Neuronal stem cell (in vitro differentiated cells): Measurements from ENCODE around the gene GPR3.
A peak's percentile ranks its signal among the peaks of the same experiment; 100 is the strongest.

Source experiments
- DNase-seq: peaks from one replicate; pipeline ENCODE4 v3.0.0-alpha.2; 2013; ENCODE audit warnings: low spot score
- H2AFZ ChIP-seq: one replicate; pipeline ENCODE4 v1.6.1; 2013; ENCODE audit warnings: mild to moderate bottlenecking, low read length, inconsistent platforms
- H2AK5ac ChIP-seq: 2 replicates; pipeline ENCODE4 v1.6.1; 2013; ENCODE audit warnings: low read depth, mild to moderate bottlenecking, inconsistent platforms, low read length, moderate library complexity, mixed read lengths
- H2BK120ac ChIP-seq: 2 replicates; pipeline ENCODE4 v1.6.1; 2013; ENCODE audit warnings: low read depth, mild to moderate bottlenecking, inconsistent platforms, low read length, moderate library complexity, mixed read lengths
- H2BK12ac ChIP-seq: one replicate; pipeline ENCODE4 v1.6.1; 2013; ENCODE audit warnings: low read length, inconsistent platforms
- H2BK15ac ChIP-seq: 2 replicates; pipeline ENCODE4 v1.6.1; 2013; ENCODE audit warnings: mild to moderate bottlenecking, low read length, inconsistent platforms, mixed read lengths
- H2BK5ac ChIP-seq: one replicate; pipeline ENCODE4 v1.6.1; 2013; ENCODE audit warnings: inconsistent platforms, mild to moderate bottlenecking, low read length, moderate library complexity
- H3K14ac ChIP-seq: one replicate; pipeline ENCODE4 v1.6.1; 2013; ENCODE audit warnings: low read length, inconsistent platforms
- H3K18ac ChIP-seq: 2 replicates; pipeline ENCODE4 v1.6.1; 2013; ENCODE audit warnings: low read length, inconsistent platforms
- H3K23ac ChIP-seq: 2 replicates; pipeline ENCODE4 v1.6.1; 2013; ENCODE audit warnings: low read depth, mild to moderate bottlenecking, mixed read lengths, low read length, inconsistent platforms; ENCODE audit not compliant: poor library complexity
- H3K27ac ChIP-seq: replicated peaks from 3 replicates; pipeline ENCODE4 v1.5.1; 2013; ENCODE audit warnings: low read length, inconsistent platforms
- H3K27me3 ChIP-seq, 3 experiments: 2 replicates each; pipeline ENCODE4 v1.6.1; 2013; ENCODE audit warnings: low read length in 3 of 3, mild to moderate bottlenecking in 2 of 3, inconsistent platforms in 1 of 3, low read depth in 1 of 3, mixed read lengths in 1 of 3, moderate library complexity in 1 of 3; ENCODE audit not compliant: control insufficient read depth in 3 of 3, insufficient read depth in 3 of 3
- H3K36me3 ChIP-seq, 2 donors: replicated peaks in 1 of 2; 2 replicates each; pipeline ENCODE4 v1.6.1; 2013; ENCODE audit warnings: low read length in 2 of 2; ENCODE audit not compliant: control insufficient read depth in 2 of 2, insufficient read depth in 2 of 2
- H3K4ac ChIP-seq: 2 replicates; pipeline ENCODE4 v1.6.1; 2013; ENCODE audit warnings: inconsistent platforms, mild to moderate bottlenecking, low read length, moderate library complexity
- H3K4me1 ChIP-seq, 2 donors: 1 replicate in 1 of 2; 2 replicates in 1 of 2; pipeline ENCODE4 v1.6.1; 2013; ENCODE audit warnings: low read length in 2 of 2, low read depth in 1 of 2; ENCODE audit not compliant: control insufficient read depth in 2 of 2, insufficient read depth in 1 of 2
- H3K4me2 ChIP-seq: one replicate; pipeline ENCODE4 v1.6.1; 2013; ENCODE audit warnings: mild to moderate bottlenecking, low read length, inconsistent platforms; ENCODE audit not compliant: insufficient read depth, poor library complexity, severe bottlenecking
- H3K4me3 ChIP-seq, 2 donors: 2 replicates each; pipeline ENCODE4 v1.5.1; 2013; ENCODE audit warnings: low read length in 2 of 2, mild to moderate bottlenecking in 2 of 2, inconsistent platforms in 1 of 2, moderate library complexity in 1 of 2
- H3K79me1 ChIP-seq: one replicate; pipeline ENCODE4 v1.6.1; 2013; ENCODE audit warnings: low read depth, mild to moderate bottlenecking, inconsistent platforms, low read length, moderate library complexity
- H3K9ac ChIP-seq: one replicate; pipeline ENCODE4 v1.6.1; 2013; ENCODE audit warnings: mild to moderate bottlenecking, low read depth, low read length, inconsistent platforms; ENCODE audit not compliant: poor library complexity
- H3K9me3 ChIP-seq, 2 donors: replicated peaks in 1 of 2; 2 replicates each; pipeline versions ENCODE3 to v1.6.1; 2013; ENCODE audit warnings: low read length in 2 of 2, mild to moderate bottlenecking in 2 of 2, inconsistent platforms in 1 of 2, low read depth in 1 of 2, mixed read lengths in 1 of 2, moderate library complexity in 1 of 2; ENCODE audit not compliant: control insufficient read depth in 2 of 2, insufficient read depth in 1 of 2
- H4K8ac ChIP-seq: one replicate; pipeline ENCODE4 v1.6.1; 2013; ENCODE audit warnings: low read depth, mild to moderate bottlenecking, inconsistent platforms, low read length, moderate library complexity
- H4K91ac ChIP-seq: one replicate; pipeline ENCODE4 v1.6.1; 2013; ENCODE audit warnings: low read length, low read depth, mild to moderate bottlenecking, inconsistent platforms; ENCODE audit not compliant: poor library complexity
- WGBS, 2 donors: extraction: QIAGEN DNeasy Blood & Tissue Kit; methylation state at CpG; one replicate each; pipeline ENCODE4 v1.1.7; 2013; ENCODE audit warnings: missing lambda C conversion rate in 2 of 2, mixed read lengths in 1 of 2; ENCODE audit not compliant: insufficient read length in 2 of 2, insufficient replicate concordance in 1 of 2; ENCODE audit errors: extremely low coverage in 2 of 2; 5-methylcytosine and 5-hydroxymethylcytosine counted together

The GPR3 gene

DNA sequence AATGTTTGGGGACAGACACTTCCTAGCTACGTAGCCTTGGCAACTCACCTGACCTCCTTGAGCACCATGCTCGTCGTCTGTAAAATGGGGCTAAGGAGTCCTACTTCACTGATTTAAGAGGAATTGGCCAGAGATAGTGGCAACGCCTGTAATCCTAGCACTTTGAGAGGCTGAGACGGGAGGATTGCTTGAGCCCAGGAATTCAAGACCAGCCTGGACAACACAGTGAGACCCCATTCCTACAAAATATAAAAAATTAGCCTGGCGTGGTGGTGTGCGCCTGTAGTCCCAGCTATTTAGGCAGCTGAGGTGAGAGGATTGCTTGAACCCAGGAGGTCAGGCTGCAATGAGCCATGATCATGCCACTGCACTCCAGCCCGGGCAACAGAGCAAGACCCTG lies 46.1 kb upstream of the GPR3 start:
- no peak overlapping the region for H2BK5ac ChIP-seq
- peaks cover 0 to 14% (median 5%) of the 10 kb centered on the region in 3 experiments for H3K27me3 ChIP-seq
- no peak overlapping the region for H3K4me3 ChIP-seq
- no peak overlapping the region for H2BK120ac ChIP-seq
- no peak overlapping the region for H3K4ac ChIP-seq
- no peak overlapping the region for H2BK15ac ChIP-seq
- H2AFZ ChIP-seq = no peak overlapping the region
- WGBS, 2 donors = no CpG with 5 or more reads among the region's 8 CpGs
- no peak overlapping the region for H3K9ac ChIP-seq
- no peak for DNase-seq
- H3K79me1 ChIP-seq = peaks cover 1% of the 10 kb centered on the region
- H2AK5ac ChIP-seq = no peak overlapping the region
- H3K4me1 ChIP-seq = peaks cover 33 to 35% of the 10 kb centered on the region in 2 donors
- no peak overlapping the region for H3K4me2 ChIP-seq
- H2BK12ac ChIP-seq = no peak overlapping the region
- H3K23ac ChIP-seq = no peak overlapping the region
- H4K91ac ChIP-seq = no peak overlapping the region
- H3K9me3 ChIP-seq = peaks cover 0 to 4% of the 10 kb centered on the region in 2 donors
- no peak overlapping the region for H3K27ac ChIP-seq
- no peak overlapping the region for H3K18ac ChIP-seq
- no peak overlapping the region for H3K14ac ChIP-seq
- H3K36me3 ChIP-seq = peaks cover 0 to 3% of the 10 kb centered on the region in 2 donors
- H4K8ac ChIP-seq = no peak overlapping the region

DNA sequence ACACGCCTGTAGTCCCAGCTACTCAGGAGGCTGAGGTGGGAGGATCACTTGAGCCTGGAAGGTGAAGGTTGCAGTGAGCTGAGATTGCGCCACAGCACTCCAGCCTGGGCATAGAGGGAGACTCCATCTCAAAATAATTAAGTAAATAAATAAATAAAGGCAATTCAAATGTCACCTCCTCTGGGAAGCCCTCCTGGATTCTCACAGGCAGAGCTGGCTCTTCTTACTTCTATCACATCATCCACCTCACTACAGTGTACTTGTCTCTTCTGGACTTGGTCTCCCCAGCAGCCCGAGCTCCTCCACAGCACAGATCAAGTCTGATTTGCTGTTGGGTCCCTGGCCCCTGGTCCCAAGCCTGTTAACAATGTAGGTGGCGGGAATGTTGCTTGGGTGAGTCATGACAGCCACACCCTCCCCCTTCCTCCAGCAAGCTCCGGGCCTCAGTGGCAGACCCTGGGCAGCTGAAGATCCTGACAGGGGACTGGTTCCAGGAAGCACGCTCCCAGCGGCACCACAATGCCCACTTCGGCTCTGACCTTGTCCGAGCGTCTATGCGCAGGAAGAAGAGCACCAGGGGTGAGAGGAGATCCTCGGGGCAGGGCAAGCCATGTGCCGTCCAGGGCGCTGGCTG lies 45.3 kb upstream of the GPR3 start:
- Histone ChIP-seq H2AFZ (no peak overlapping the region), H3K4me1 (peaks cover 28 to 32% of the 10 kb centered on the region in 2 donors), H3K4ac (no peak overlapping the region), H3K23ac (peak overlapping the region; percentile 94), H3K27me3 (peaks cover 0 to 14% (median 5%) of the 10 kb centered on the region in 3 experiments), H4K8ac (no peak overlapping the region), H3K27ac (no peak overlapping the region), H3K36me3 (peaks cover 0 to 3% of the 10 kb centered on the region in 2 donors), H3K14ac (no peak overlapping the region), H4K91ac (no peak overlapping the region), H2AK5ac (peak overlapping the region; percentile 88), H3K4me3 (no peak overlapping the region), H3K18ac (no peak overlapping the region), H2BK12ac (no peak overlapping the region), H3K9me3 (peaks cover 0 to 4% of the 10 kb centered on the region in 2 donors), H2BK120ac (no peak overlapping the region), H3K4me2 (no peak overlapping the region), H2BK5ac (no peak overlapping the region), H3K79me1 (peaks cover 1% of the 10 kb centered on the region), H3K9ac (no peak overlapping the region), H2BK15ac (peak overlapping the region; percentile 68)
- no CpG with 5 or more reads among the region's 14 CpGs for WGBS, 2 donors
- DNase-seq = no peak

DNA sequence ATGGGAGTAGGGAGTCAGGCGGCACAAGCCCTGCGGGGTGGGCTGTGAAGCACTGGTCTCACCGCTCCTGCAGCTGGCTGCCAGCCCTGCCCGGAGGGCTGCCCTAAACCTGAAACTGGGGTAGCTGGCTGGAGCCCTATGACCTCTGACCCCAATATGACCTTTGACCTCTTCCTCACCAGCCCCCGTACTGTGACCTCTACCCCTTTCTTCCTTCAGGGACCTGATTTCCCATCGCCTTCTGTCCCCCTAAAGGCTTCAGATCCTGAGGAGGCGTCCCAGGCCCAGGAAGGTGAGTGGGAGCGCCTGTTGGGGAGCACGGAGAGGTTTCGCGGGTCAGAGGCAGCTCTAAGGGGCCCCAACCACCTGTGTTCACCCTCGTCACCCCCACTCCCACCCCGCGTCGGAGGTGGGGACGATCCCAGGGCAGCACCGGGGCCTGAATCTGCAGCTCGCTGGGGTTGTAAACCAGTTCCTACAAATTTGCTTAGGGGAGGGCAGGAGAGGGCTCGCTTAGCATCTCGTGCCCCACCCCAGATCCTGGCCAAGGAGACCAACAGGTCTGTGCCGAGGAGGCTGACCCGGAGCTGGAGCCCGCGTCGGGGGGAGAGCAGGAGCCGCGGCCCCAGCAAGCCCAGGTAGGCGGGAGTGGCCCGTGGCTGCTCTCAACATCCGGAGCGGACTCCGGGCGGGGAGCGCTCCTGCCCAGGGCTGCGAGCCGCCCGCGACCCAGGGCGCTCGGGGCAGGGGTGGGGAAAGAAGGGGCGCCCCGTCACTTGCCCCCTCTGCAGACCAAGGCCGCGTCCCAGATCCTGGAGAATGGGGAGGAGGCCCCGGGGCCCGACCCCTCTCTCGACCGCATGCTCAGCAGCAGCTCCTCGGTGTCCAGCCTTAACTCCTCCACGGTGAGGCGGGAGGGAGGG lies 43.3 kb upstream of the GPR3 start:
- Histone ChIP-seq H3K4me2 (peak overlapping the region; percentile 75), H3K36me3 (peaks cover 3 to 5% of the 10 kb centered on the region in 2 donors), H2BK120ac (peak overlapping the region; percentile 13), H2AK5ac (peak overlapping the region; percentile 93), H3K9ac (peak overlapping the region; percentile 85), H4K8ac (no peak overlapping the region), H3K9me3 (peaks cover 0 to 4% of the 10 kb centered on the region in 2 donors), H3K4me1 (peaks cover 12 to 19% of the 10 kb centered on the region in 2 donors), H3K27ac (no peak overlapping the region), H3K14ac (peak overlapping the region; percentile 42), H3K4me3 (peak overlapping the region; percentile 25 to 78), H2AFZ (peak overlapping the region; percentile 91), H2BK15ac (peak overlapping the region; percentile 53), H3K18ac (peak overlapping the region; percentile 89), H2BK5ac (peak overlapping the region; percentile 42), H4K91ac (no peak overlapping the region), H2BK12ac (no peak overlapping the region), H3K27me3 (peaks cover 0 to 14% (median 5%) of the 10 kb centered on the region in 3 experiments), H3K79me1 (peaks cover 1% of the 10 kb centered on the region), H3K23ac (peak overlapping the region; percentile 29), H3K4ac (no peak overlapping the region)
- DNase-seq = peak; percentile 56
- no CpG with 5 or more reads among the region's 51 CpGs for WGBS, 2 donors
